ENCODE results near the gene C18orf32.
A peak's percentile ranks its signal among the peaks of the same experiment; 100 is the strongest.
"Not testable (repeated sequence)": the region's sequence is repeated elsewhere in the genome, so short reads cannot be mapped to it uniquely, and the experiment has no call there.

Gene C18orf32

DNA sequence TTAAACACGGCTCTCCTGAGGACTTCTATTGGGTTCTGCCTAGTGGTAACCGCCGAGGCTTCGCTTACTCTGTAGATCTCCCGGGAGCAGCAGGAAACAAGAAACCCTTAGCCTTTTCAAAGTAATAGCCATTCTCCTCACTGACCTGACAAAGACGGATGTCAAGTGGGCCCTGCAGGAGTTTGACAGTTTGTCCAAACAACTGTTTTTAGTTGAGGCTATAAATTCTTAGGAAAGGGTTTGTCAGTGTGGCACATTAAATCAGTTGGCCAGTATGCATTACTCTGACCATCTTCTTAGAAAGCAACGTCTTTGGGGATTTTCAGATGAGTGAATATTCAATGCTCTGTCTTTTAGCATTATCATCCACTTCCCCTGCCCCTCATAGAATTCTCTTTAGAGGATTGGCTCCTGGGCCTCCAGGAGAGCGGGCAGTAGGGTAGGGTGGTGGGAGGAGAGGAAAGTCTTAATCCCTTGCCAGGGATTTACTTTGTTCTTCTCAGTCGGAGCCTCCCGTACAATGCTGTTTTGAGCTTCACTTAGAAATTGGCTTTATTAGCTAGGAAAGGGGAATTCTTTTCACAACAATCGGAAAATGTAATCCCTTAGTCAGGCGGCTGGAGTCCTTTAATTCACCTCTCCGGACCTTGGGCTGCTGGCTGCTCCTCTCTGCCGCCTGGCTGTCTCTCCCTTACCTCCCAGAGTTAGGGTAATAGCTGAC, 13.3 kb upstream of the C18orf32 start:
- DNase-seq, result no peak

DNA sequence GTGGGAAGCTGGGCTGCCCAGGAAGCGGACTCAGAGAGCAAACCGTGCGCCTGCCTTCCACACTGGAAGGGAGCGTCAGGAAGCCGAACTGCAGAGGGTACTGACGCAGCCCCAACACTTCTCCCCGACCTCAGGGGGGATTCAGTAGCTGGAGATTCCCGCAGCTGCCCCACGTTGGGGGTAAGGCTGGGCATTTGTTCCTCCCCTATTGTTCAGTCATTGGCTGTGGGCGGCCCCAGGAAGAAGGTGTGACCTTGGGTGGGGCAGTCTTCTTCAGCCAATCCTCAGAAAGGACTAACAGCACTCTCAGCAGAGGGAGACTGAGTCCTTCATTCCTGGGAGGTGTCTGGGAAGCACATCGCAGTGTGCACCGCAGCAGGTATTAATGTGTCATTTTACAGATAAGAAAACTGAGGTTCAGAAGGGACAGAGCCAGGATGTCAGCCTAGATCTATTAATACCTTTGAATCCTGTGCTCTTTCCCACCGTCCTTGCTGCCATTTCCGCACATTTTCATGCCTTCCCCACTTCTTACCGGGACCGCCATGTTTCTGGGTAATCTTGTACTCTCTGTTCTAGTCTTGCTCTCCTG, 12.1 kb upstream of the C18orf32 start:
- DNase-seq, result no peak

DNA sequence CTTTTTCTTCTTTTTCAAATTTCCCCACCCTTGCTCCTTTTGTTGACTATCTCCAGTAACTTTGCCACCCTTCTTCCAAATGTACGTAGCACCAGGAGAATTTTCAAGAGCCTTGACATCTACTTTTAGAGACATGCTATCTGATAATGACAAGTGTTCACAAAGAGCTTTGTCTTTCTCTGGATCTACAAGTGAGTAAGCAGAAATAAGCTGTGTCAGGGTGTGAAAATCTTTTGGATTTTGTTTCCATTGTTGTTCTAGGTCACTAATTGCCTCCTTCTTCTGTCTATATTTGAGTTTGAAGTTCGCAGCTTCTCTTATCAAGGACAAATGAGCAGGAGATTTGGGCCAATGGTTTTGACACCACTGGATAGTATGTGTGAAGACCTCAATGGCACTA, 8.4 kb upstream of the C18orf32 start:
- no peak for DNase-seq

DNA sequence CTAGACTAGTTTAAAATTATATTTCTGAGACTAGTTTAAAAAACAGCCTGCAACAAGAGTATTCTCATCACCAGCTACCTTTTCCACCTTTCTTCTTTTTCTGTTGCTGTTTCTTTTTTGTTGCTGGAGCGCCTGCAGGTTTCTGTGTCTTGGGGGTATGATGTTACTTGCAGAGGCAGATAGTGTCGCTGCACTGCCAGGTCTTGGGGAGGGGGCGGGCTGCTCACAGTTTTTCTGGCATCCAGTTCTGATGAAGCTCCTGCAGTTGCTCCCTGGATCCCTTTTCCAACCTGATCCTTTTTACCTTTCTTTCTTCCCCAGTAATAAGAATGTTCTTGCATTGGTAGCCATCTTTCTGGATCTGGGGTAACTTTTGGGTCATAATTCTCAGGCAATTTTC, 8.0 kb upstream of the C18orf32 start:
- DNase-seq, result no peak

DNA sequence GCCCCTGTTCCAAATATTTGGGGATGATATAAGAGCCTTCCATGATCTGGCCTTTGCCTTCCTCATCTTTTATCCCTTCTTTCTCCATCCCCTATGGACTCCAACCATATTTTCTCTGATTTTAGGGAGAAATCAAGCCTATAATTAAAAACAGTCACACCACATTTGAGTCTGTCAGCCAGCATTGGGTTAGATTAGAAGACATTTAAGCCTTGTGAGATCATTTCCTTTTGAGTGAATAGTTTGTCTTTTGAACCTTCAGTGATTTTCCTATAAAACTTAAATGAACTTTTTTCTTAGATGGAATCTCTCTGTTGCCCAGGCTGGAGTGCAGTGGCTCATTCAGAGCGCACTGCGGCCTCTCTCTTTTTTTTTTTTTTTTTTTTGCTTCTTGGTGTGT, 7.6 kb upstream of the C18orf32 start:
- DNase-seq, result no peak

DNA sequence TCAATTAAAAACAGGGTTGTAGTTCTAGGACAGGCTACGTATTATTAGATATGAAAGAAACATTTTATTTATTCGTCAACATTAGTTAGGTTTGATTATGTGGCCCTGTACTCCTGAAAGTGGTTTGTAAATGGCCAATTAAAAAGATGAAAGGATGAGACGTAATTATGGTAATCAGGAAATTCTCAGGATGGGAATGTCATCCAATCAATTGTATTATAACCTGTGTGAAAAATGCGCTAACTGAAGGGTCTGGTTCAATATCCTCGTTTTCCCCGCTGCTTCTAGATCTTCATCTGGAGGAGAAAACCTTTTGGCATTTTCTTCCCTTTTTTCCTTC, 5.6 kb upstream of the C18orf32 start:
- no peak for DNase-seq

DNA sequence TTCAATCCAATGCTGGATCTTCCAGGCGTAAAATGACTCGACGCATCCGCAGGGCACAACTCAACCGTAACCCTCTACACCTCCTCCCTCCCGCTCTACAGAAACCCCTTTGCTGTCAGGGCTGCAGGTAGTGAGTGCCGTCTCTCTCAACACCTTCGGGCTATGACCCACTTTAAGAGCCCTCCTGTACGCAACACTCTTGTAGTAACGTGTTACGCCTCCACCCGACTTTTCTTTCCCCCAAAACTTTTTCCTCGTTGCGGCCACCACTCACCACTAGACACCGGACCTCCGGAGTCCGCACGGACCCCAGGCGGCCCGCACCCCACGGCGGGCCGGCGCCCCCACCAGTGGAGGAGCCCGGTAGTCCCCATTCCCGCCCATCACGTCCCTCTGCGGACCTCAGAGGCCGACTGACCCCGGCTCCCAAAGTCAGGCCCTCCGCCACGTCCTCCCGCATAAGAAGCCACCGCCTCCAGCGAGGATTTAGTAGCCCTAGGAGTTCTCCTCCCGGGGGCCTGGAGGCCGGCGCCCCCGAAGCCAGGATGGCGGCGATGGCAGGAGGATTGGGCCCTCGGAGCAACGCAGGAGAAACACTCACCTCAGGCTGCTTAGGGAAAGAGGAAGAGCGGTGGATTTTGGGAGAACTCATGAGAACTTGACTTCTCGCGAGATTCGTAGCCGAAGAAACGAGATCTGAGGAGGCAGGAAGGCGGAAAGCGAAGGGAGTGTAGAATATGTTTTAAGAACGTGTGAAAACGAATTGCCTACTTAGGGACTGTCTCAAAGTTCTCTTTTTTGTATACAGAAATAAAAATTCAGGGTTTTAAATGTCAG, 5.0 kb upstream of the C18orf32 start, which contains the start of gene RPL17:
Gene RPL17, minus strand, starts transcription at position 609 of the 837 bp plus-strand sequence.
- DNase-seq, result peak; percentile 98

DNA sequence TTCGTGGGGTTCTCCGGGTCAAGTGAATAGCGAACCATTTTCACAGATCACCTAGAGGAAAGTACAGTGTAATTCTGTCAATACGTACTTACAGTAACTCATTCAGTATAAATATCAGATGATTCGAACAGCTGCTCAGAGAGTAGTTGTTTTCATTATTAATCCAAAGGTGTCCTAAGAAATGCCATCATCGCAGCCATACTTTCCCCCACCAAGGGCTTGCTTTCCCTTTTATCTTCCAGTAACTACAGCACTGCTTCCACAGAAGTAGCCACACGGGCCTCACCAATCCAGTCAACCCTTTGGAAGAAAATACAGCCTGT, 4.5 kb upstream of the C18orf32 start:
- DNase-seq, result no peak

DNA sequence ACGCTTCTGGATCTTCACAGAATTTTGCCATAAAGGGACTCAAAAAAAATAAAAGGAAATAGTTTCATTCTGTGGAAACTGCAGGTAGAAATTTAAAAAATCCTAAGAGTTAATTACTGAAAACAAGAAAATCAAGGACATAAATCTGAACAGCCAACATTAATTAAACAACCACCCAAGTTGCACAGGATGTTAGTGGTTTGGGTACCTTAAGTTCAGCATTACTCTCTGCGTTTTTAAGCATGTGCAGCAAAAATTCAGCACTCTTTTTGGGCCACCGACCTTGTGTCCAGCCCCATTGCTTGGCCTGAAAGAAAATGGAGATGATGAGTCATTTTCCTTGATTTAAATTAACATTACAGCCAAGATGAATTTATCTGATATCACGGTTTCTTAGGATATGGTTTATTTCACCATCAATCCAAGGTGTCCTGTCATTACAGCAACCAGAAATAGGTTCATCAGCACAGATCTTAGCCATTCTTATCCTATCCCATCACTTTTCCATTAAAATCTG, 3.3 kb upstream of the C18orf32 start:
- DNase-seq, result no peak

DNA sequence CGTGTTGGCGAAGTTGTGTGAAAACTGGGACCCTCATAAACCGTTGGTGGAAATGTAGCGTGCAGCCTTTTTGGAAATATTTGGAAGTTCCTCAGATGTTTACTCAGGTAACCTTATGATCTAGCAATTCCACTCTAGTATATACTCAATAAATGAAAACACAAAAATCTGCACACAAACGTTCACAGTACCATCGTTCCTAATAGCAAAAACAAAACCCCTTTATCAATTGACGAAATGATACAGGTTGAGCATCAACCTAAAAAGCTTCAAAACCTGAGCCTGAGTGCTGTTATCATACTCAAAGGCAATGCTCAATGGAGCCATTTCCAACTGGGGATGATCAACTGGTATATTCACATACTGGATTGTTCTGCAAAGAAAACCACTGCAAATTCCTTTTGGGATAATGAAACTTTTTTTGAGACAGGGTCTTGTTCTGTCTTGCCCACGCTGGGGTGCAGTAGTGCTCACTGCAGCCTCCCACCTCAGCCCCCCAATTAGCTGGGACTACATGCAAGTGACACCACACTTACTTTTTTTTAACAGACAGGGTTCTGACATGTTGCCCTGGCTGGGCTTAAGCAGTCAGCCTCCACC, 777 bp upstream of the C18orf32 start:
- no peak for DNase-seq

DNA sequence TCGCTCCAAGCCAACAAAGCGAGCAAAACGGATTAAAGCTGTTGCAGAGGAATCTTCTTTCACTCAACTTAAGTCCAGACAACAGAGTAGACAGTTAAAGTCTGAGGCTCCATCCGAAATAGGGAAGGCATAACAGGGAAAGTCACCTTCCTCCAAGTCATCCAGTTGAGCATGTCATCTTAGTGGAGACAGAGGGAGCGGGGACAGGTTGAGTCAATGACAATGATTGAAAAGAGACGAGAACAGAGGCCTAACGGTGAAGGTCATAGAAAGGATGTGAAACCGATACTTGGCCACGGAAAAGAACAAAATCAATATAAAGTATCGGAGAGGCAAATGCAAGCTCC, 455 bp downstream of the C18orf32 start:
- DNase-seq, result peak in 1 of 2 experiments; percentile 48

DNA sequence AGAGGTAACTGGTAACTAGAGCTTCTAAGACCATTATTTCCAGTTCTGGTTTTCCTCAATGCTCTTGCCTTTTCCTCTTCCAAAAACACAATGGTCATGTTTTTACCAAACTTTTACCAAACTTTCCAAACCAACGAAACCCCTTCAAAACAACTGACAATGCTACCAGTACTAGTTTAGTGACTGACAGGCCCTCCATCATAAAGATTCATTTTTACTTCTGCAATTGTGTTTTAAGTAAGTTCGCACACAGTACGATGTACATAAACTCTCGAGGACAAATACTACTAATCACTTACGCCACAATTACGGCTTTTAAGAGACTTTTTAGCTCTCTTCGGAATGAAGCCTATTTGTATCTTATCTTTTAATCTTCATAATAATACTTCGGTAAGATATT, 900 bp downstream of the C18orf32 start:
- DNase-seq, result no peak

DNA sequence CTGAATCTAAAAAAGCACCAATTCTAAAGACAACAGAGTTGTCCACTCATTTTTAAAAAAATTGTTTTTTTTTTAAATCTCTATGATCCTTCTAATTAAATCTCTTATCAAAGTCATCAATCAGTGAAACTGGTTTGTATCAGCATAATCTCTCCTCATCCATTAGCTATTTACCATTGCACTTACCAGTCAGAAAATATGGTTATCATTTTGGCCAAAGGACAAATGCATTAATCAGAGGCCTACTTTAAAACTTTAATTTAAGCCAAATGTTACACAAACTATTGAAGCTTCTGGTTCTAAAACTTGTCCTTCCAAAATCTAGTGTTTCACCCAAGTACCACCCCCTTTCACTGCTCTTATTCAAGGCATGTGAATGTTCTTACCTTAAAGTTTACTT, 3.8 kb downstream of the C18orf32 start:
- no peak for DNase-seq

DNA sequence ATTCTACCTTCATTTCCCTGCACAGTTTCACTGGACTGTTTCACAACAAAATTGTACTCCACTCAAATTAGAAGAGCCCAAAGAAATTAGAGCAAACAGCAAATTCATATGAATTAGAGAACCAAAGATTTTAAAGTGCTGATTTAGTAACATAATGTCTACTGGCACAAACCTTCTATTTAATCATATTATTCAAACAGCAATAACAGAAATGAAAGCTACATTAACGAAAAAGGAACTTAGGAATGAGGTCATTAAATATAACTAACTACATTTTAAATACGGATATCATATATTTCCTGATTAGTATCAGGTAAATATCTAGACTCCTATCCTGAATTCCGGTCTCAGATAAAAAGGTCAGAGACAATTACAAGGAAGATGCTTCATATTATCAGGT, 5.1 kb downstream of the C18orf32 start:
- DNase-seq, result no peak

DNA sequence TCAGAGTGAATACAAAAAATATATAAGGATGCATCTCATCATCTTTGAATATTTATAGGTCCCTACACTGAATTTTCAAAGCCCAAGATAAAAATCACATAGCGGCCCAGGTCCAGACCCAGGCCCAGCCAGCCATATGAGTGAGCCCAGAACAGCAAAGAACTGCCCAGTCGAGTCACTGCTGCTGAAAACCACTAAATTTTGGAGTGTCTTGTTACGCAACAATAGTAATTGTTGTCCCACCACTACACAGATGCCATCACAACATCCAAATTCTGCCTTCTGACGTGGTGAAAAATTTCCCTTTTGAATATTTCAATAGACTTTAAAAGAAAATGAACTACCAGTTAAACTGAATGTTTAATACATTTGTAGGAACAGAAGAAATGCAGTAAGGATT, 5.7 kb downstream of the C18orf32 start:
- DNase-seq, result no peak

DNA sequence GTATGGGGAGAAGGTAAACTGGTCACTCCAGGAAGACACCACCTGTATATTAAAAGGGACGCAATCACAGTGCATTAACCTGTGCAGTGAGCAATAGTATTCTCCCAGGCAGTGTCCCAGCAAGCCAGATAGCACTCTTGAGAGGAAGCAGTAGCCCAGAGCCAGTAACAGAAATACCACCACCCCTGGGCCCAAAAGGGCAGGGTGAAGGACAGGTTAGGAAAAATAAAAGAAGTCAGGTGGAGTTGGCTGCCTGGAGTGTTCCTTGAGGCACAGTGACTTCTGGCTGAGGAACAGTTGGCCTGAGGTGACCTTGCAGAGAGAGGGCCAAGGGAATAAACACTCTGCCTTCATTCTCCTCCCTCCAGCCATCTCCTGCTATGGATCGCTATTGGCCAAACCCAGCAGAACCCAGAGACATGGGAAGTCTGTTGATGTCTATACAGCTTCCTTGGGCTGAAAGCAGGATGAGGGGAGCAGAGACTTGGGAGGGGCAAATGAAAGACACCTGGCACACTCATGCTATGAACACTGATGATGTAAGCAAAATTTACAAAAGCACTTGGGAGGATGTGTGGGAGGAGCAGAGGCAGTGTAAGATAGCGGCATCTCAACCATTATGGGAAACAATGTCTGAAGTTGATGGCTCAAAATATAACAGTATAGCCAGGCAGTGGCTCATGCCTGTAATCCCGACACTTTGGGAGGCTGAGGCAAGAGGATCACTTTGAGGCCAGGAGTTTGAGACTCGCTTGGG, 7.5 kb downstream of the C18orf32 start:
- DNase-seq, result no peak

DNA sequence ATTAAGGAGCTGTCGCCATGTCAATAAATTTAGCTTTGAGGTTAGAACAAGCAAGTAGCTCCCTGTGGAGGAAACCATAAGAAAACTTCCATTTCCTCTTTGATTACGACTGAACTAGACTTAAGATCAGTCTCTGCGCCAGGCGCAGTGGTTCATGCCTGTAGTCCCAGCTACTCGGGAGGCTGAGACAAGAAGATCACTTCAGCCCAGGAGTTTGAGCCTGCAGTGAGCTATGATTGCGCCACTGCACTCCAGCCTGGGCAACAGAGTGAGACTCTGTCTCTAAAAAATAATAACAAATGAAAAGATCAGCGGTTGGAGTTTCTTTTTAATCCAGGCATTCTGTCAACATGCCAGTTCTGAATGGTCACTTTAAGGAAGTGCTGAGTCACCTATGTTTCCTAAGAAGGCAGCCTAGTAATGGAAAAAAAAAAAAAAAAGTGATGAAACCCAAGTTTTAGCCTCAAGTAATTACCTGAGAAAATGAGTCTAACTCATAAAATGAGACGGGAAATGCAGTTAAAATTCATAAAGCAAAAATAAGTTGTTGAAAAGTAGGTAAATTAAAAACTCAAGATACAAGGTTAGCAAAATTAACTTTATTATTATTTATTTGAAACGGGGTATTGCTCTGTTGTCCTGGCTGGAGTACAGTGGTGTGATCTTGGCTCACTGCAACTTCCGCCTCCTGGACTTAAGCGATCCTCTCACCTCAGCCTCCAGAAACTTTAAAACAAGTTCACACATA, 10.2 kb downstream of the C18orf32 start:
- DNase-seq, result no peak

DNA sequence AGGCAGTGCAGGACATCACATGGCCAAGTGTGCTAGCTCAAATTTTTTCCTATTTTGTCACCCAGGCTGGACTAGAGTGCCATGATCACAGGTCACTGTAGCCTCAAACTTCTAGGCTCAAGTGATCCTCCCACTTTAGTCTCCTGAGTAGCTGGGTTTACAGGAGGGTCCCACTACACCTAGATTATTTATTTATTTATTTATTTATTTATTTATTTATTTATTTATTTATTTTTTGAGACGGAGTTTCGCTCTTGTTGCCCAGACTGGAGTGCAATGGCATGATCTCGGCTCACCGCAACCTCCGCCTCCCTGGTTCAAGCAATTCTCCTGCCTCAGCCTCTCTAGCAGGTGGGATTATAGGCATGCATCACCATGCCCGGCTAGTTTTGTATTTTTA, 12.1 kb downstream of the C18orf32 start:
- not testable (repeated sequence) for DNase-seq

DNA sequence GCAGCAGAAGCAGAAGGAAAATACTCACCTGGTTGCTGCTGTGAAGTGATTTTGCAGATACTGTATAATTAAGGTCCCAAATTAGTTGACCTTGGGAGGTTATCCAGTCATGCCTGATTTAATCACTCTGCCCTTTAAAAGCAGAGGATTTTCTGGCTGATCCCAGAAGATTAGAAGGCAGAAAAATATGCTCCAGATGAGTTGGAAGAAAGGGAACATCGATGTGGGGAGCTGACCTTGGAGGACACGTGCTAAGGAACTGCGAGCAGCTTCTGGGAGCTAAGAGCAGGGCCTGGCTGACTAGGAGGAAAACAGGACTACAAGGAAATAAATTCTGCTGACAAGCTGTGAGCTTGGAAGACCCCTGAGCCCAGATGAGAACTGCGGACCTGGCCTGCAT, 13.3 kb downstream of the C18orf32 start:
- no peak for DNase-seq

DNA sequence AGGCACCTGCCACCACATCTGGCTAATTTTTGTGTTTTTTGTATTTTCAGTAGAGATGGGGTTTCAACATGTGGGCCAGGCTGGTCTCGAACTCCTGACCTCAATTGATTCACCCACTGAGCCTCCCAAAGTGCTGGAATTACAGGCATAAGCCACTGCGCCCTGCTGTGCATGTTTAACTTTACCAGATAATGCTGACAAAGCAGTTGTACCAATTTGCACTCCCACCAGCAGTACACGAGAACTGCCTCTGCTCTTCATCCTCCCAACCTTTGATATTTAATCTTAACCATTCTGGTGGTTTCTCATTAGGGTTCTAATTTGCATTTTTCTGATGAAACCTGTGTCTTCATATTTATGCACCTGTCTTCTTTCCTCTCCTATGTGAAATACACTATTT, 14.6 kb downstream of the C18orf32 start:
- DNase-seq, result no peak

DNA sequence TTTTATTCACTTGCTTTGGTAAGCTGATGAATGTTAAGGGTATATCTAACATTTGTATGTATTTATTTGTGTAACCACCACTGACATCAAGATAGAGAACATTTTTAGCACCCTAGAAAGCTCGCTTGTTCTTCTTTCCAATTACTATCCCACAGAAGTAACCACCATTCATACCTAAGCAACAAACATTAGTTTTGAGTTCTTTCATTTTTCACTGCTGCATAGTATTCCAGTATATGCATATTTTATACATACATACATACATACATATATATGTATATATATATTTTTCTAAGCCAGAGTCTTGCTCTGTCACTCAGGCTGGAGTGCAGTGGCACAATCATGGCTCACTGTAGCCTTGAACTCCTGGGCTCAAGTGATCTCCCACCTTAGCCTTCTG, 15.5 kb downstream of the C18orf32 start:
- no peak for DNase-seq

DNA sequence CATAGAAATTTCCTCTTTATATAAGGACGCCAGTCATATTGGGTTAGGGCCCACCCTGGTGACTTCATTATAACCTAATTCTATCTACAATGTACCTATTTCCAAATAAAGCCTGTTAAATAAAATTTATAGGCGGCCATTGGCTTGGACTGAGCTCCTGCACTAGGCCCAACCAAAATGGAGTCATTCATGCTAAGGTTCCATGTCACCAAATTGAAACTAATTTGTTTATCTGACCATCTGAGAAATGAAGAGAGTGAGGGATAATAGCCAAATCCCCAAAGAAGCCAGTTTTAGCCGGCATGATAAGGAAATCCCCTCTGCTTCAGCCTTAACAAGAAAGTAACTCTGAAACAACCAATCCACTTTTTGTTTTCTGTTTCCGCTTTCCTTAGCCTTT, 19.4 kb downstream of the C18orf32 start:
- DNase-seq, result no peak
